HL-60 (cell line): ENCODE results near the gene HNF4A.

Experiments
- GABPA ChIP-seq: IDR thresholded peaks from 2 replicates; pipeline ENCODE4 v1.6.1; 2012; ENCODE audit warnings: low read depth
- POLR2AphosphoS5 ChIP-seq: IDR thresholded peaks from 2 replicates; pipeline ENCODE4 v1.6.1; 2012; ENCODE audit warnings: low read depth
- SPI1 ChIP-seq: IDR thresholded peaks from 2 replicates; pipeline ENCODE4 v1.6.1; 2012; ENCODE audit warnings: low read depth, mild to moderate bottlenecking, borderline replicate concordance
- TF ChIP-seq, protein P1 (sequence below): IDR thresholded peaks from one replicate; pipeline ENCODE4 v1.5.1; 2011; ENCODE audit warnings: low read length, control low read depth, inconsistent platforms; ENCODE audit not compliant: insufficient read depth
- TF ChIP-seq, protein P2 (sequence below): IDR thresholded peaks from 2 replicates; pipeline ENCODE4 v1.6.1; 2012; ENCODE audit warnings: low read depth; ENCODE audit not compliant: insufficient replicate concordance

DNA sequence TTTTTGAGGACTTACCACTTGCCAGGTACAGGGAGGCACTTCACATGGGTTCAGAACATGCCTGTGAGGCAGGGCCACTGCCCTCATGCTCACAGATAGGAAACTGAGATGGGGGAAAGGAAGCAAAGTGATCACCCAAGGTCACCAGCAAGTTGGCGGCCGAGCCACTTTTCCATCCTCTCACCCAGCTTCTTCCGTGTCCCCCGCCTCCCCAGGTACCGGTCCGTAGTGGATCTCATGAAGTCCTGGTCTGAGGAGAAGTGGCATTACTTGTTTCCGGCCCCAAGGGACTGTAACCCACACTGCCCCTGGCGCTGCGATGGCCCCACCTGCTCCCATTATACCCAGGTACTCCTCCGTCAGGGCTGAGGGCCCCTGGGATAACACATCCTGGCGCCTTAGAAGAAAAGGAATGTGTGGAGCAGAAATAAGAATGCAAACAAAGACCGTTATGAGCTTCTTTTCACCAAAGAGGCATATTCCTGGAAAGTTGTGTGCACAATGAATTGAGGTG, 12.3 kb upstream of the HNF4A start:
- TF ChIP-seq, protein P1, sequence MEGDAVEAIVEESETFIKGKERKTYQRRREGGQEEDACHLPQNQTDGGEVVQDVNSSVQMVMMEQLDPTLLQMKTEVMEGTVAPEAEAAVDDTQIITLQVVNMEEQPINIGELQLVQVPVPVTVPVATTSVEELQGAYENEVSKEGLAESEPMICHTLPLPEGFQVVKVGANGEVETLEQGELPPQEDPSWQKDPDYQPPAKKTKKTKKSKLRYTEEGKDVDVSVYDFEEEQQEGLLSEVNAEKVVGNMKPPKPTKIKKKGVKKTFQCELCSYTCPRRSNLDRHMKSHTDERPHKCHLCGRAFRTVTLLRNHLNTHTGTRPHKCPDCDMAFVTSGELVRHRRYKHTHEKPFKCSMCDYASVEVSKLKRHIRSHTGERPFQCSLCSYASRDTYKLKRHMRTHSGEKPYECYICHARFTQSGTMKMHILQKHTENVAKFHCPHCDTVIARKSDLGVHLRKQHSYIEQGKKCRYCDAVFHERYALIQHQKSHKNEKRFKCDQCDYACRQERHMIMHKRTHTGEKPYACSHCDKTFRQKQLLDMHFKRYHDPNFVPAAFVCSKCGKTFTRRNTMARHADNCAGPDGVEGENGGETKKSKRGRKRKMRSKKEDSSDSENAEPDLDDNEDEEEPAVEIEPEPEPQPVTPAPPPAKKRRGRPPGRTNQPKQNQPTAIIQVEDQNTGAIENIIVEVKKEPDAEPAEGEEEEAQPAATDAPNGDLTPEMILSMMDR: no peak
- TF ChIP-seq POLR2AphosphoS5 (no peak), SPI1 (no peak), GABPA (no peak)
- TF ChIP-seq, protein P2, sequence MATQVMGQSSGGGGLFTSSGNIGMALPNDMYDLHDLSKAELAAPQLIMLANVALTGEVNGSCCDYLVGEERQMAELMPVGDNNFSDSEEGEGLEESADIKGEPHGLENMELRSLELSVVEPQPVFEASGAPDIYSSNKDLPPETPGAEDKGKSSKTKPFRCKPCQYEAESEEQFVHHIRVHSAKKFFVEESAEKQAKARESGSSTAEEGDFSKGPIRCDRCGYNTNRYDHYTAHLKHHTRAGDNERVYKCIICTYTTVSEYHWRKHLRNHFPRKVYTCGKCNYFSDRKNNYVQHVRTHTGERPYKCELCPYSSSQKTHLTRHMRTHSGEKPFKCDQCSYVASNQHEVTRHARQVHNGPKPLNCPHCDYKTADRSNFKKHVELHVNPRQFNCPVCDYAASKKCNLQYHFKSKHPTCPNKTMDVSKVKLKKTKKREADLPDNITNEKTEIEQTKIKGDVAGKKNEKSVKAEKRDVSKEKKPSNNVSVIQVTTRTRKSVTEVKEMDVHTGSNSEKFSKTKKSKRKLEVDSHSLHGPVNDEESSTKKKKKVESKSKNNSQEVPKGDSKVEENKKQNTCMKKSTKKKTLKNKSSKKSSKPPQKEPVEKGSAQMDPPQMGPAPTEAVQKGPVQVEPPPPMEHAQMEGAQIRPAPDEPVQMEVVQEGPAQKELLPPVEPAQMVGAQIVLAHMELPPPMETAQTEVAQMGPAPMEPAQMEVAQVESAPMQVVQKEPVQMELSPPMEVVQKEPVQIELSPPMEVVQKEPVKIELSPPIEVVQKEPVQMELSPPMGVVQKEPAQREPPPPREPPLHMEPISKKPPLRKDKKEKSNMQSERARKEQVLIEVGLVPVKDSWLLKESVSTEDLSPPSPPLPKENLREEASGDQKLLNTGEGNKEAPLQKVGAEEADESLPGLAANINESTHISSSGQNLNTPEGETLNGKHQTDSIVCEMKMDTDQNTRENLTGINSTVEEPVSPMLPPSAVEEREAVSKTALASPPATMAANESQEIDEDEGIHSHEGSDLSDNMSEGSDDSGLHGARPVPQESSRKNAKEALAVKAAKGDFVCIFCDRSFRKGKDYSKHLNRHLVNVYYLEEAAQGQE: no peak
